ENCODE results near the gene IVNS1ABP. TPM values are rescaled to one million over a fixed set of nuclear protein-coding genes. Genes with fewer than 3 reads are reported as not detected.

The IVNS1ABP gene
- total and polyA plus RNA-seq, 2 of the 13 experiments (the other 11 are each of a cell fraction or from before 2014, with no cell fraction given): 49.1 to 51.7 TPM

DNA sequence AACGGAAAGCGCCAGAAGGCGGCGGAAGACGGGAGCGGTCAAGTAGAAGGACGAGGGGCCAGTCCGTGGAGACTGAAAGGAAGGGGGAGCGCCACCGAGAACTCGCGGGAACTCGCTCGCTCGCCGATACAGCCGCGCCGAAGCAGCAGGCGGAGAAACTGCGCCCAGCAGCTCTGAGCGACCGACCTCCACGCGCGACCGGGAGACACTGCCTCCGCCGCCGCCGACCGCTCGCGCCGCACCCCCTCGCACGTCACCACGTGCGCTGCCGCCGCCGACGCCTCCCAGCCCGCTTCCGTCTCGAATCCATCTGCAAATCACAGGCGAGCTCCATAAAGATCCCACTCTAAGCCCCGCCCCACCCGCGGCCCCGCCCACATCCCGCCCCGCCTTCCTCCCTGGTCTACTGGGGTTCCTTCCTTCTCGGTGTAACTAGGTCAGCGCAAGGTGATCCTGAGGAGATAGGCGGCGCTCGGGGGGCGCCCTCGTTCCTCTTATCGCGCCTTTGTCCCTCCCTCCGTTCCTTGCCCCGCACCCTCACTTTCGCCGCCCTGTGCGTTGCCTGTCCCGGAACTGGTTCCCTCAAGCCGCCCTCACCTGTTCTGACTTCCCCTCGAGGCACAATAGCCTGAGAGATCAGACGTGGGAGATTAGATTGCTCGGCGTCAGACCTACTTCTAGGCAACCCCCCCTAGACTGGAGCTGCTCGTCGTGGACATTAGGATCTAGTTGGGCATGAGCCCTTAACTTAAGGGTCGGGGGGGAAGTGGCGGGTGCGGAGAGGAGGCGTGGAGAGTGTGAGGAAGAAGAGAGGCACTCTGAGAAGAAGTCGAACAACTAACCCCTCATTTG, at the start of gene IVNS1ABP (continued):
- TF ChIP-seq SRSF1 (optimal IDR thresholded peaks at IDR 0.05; ENCODE audit: low read depth, low read length): no peak
- no peak; the same call in none of the 2 replicates for TF ChIP-seq RXRA (CRISPR knock-in tag; IDR thresholded peaks at IDR 0.05)
- TF ChIP-seq KMT2A (CRISPR knock-in tag; IDR thresholded peaks at IDR 0.05): peak; percentile 62; the same call in 1 of the 2 replicates
- no peak for TF ChIP-seq FOSL2 (CRISPR knock-in tag; IDR thresholded peaks at IDR 0.05)
- 0 out of 2 replicates have a peak, but pooled peaks have one; percentile 17 for TF ChIP-seq SRY (CRISPR knock-in tag; IDR thresholded peaks at IDR 0.05)
- TF ChIP-seq FOXC1 (CRISPR knock-in tag; IDR thresholded peaks at IDR 0.05; ENCODE audit: borderline replicate concordance): peak; percentile 50; the same call in 1 of the 2 replicates
- TF ChIP-seq, protein P1, sequence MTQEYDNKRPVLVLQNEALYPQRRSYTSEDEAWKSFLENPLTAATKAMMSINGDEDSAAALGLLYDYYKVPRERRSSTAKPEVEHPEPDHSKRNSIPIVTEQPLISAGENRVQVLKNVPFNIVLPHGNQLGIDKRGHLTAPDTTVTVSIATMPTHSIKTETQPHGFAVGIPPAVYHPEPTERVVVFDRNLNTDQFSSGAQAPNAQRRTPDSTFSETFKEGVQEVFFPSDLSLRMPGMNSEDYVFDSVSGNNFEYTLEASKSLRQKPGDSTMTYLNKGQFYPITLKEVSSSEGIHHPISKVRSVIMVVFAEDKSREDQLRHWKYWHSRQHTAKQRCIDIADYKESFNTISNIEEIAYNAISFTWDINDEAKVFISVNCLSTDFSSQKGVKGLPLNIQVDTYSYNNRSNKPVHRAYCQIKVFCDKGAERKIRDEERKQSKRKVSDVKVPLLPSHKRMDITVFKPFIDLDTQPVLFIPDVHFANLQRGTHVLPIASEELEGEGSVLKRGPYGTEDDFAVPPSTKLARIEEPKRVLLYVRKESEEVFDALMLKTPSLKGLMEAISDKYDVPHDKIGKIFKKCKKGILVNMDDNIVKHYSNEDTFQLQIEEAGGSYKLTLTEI (CRISPR knock-in tag; conservative IDR thresholded peaks at IDR 0.05): no peak
- peak; percentile 44; the same call in 1 of the 2 replicates for TF ChIP-seq THAP11 (CRISPR knock-in tag; IDR thresholded peaks at IDR 0.05)
- TF ChIP-seq, protein P2, sequence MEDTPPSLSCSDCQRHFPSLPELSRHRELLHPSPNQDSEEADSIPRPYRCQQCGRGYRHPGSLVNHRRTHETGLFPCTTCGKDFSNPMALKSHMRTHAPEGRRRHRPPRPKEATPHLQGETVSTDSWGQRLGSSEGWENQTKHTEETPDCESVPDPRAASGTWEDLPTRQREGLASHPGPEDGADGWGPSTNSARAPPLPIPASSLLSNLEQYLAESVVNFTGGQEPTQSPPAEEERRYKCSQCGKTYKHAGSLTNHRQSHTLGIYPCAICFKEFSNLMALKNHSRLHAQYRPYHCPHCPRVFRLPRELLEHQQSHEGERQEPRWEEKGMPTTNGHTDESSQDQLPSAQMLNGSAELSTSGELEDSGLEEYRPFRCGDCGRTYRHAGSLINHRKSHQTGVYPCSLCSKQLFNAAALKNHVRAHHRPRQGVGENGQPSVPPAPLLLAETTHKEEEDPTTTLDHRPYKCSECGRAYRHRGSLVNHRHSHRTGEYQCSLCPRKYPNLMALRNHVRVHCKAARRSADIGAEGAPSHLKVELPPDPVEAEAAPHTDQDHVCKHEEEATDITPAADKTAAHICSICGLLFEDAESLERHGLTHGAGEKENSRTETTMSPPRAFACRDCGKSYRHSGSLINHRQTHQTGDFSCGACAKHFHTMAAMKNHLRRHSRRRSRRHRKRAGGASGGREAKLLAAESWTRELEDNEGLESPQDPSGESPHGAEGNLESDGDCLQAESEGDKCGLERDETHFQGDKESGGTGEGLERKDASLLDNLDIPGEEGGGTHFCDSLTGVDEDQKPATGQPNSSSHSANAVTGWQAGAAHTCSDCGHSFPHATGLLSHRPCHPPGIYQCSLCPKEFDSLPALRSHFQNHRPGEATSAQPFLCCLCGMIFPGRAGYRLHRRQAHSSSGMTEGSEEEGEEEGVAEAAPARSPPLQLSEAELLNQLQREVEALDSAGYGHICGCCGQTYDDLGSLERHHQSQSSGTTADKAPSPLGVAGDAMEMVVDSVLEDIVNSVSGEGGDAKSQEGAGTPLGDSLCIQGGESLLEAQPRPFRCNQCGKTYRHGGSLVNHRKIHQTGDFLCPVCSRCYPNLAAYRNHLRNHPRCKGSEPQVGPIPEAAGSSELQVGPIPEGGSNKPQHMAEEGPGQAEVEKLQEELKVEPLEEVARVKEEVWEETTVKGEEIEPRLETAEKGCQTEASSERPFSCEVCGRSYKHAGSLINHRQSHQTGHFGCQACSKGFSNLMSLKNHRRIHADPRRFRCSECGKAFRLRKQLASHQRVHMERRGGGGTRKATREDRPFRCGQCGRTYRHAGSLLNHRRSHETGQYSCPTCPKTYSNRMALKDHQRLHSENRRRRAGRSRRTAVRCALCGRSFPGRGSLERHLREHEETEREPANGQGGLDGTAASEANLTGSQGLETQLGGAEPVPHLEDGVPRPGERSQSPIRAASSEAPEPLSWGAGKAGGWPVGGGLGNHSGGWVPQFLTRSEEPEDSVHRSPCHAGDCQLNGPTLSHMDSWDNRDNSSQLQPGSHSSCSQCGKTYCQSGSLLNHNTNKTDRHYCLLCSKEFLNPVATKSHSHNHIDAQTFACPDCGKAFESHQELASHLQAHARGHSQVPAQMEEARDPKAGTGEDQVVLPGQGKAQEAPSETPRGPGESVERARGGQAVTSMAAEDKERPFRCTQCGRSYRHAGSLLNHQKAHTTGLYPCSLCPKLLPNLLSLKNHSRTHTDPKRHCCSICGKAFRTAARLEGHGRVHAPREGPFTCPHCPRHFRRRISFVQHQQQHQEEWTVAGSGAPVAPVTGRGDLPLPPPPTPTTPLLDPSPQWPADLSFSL (CRISPR knock-in tag; IDR thresholded peaks at IDR 0.05): no peak
- TF ChIP-seq GLI4 (CRISPR knock-in tag; IDR thresholded peaks at IDR 0.05; ENCODE audit: borderline replicate concordance): peak; percentile 30; the same call in 1 of the 2 replicates
- TF ChIP-seq CEBPG (CRISPR knock-in tag; IDR thresholded peaks at IDR 0.05): no peak
- 0 out of 2 replicates have a peak, but pooled peaks have one; percentile 41 for TF ChIP-seq SATB2 (CRISPR knock-in tag; IDR thresholded peaks at IDR 0.05)
- TF ChIP-seq NR2F6 (IDR thresholded peaks at IDR 0.05): no peak
- TF ChIP-seq NR2F6 (CRISPR knock-in tag; IDR thresholded peaks at IDR 0.05): no peak
- TF ChIP-seq RFXAP (CRISPR knock-in tag; IDR thresholded peaks at IDR 0.05; ENCODE audit: borderline replicate concordance): no peak
- TF ChIP-seq GPN1 (CRISPR knock-in tag; IDR thresholded peaks at IDR 0.05; ENCODE audit: borderline replicate concordance): no peak
- no peak for TF ChIP-seq FOXK2 (IDR thresholded peaks at IDR 0.05)
- TF ChIP-seq CCAR2 (optimal IDR thresholded peaks at IDR 0.05; ENCODE audit: low read depth, low read length): no peak
- no peak for TF ChIP-seq MTA3 (CRISPR knock-in tag; IDR thresholded peaks at IDR 0.05)
- no peak for TF ChIP-seq KDM6A (CRISPR knock-in tag; IDR thresholded peaks at IDR 0.05; ENCODE audit: low read depth)
- TF ChIP-seq, protein P3, sequence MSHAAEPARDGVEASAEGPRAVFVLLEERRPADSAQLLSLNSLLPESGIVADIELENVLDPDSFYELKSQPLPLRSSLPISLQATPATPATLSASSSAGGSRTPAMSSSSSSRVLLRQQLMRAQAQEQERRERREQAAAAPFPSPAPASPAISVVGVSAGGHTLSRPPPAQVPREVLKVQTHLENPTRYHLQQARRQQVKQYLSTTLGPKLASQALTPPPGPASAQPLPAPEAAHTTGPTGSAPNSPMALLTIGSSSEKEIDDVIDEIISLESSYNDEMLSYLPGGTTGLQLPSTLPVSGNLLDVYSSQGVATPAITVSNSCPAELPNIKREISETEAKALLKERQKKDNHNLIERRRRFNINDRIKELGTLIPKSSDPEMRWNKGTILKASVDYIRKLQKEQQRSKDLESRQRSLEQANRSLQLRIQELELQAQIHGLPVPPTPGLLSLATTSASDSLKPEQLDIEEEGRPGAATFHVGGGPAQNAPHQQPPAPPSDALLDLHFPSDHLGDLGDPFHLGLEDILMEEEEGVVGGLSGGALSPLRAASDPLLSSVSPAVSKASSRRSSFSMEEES (CRISPR knock-in tag; IDR thresholded peaks at IDR 0.05): peak; percentile 44; the same call in 1 of the 2 replicates
- TF ChIP-seq, protein P4, sequence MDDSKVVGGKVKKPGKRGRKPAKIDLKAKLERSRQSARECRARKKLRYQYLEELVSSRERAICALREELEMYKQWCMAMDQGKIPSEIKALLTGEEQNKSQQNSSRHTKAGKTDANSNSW (CRISPR knock-in tag; IDR thresholded peaks at IDR 0.05; ENCODE audit: borderline replicate concordance): no peak

All from HepG2 (cell line).